NCI-H774 (cell line): ENCODE measurements around the gene C19orf18.
"Not testable (repeated sequence)": the region's sequence is repeated elsewhere in the genome, so short reads cannot be mapped to it uniquely, and the experiment has no call there.

Source experiments
- DNase-seq: peaks from one replicate; lab custom pipeline; 2025; lab: John Stamatoyannopoulos, UW

Gene C19orf18

DNA sequence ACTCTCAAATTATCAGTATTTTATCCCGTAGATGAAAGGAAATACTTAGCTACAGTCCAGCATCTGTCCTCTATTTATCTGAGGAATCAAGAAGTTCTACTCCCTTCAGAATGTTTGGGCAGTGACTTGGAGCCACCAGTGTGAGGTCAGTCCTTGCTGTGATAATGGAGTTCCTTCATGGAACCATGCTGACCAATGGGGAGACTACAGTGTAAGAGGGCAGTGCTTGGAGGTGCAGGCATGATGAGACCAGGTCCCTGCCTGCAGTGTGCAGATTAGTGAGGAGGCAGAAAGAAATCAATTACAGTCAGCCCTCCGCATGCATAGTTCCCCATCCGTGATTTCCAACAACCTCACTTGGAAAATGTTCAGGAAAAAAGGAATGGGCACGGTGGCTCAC, at the start of gene C19orf18:
Gene C19orf18 (minus strand): TSS at position 101 of the 400 bp plus-strand sequence. CDS start 102 bp downstream, outside the sequence.
- DNase-seq = no peak

DNA sequence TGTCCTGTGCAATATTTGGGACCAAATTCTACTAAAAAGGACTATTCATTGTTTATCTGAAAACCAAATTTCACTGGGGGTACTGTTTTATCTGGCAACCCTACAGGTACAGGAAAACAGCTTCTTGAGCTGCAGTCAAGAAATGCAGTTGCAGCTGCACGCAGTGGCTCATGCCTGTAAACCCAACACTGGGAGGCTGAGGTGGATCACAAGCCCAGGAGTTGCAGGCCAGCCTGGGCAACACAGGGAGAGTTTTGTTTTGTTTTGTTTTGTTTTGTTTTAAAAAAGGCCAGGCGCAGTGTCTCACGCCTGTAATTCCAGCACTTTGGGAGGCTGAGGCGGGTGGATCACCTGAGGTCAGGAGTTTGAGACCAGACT, 47.9 kb upstream of the C19orf18 start:
- DNase-seq = no peak

DNA sequence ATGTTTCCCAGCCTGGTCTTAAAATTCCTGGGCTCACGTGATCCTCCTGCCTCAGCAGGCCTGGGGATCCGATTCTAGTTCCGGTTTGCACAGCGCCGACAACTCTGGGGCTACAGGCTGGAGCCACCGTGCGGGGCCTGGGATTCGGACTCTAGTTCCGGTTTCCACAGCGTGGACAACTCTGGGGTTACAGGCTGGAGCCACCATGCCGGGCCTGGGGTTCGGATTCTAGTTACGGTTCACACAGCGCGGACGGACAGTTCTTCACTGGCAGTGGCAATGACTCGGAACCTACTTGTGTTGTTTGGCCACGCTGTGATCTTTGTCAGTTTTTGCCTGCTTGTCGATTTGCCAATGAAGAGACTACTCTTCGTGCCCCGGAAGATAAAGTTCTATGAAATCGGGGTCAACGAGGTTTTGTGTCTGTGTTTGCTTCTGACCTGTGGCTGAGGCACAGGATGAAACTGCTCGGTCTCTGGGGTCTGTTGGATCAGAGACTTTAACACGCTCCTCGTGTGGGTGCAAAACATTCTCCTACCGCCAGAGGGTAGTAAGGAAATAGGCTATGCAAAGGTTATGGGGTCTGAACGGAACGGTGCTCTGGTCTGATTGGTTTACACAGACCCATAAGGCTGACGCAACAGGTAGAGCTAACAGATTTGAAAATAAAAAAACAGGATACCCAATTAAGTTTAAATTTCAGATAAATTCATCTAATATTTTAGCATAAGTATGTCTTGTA, 47.4 kb upstream of the C19orf18 start:
- peak; percentile 3 for DNase-seq

DNA sequence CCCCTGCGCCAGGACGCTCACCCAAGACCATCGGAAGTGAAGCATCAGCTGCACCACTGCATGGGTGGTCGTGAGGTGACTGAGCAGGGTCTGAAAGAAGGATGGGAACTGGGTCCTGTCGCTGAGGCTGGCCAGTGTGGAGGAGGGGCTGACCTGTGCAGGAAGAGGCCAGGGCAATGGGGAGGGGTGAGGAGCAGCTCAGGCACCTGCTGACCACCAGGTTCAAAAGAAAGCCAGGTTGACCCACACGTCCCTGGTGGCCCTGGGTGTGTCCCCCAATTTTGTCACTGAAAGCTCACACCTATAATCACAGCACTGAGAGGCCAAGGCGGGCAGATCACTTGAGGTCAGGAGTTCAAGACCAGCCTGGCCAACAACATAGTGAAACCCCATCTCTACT, 45.8 kb upstream of the C19orf18 start:
- no peak for DNase-seq

DNA sequence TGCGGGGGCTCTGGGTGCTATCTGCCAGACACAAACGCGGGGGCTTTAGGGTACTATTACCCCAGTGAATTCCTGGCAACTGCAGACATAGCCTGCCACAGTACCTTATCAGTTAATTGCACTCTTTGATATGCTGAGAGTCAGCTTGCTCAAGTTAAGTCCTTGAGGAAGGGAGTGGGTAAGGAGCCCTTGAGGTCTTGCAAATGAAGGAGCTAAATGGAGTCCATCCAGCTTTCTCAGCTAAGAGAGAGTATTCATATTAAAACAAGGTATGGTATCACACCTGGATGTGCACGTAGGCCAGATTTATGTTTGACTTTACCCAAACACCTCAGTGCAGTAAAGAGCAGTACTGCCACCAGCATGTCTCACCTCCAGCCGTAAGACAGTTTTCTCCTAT, 39.8 kb upstream of the C19orf18 start:
- no peak for DNase-seq

DNA sequence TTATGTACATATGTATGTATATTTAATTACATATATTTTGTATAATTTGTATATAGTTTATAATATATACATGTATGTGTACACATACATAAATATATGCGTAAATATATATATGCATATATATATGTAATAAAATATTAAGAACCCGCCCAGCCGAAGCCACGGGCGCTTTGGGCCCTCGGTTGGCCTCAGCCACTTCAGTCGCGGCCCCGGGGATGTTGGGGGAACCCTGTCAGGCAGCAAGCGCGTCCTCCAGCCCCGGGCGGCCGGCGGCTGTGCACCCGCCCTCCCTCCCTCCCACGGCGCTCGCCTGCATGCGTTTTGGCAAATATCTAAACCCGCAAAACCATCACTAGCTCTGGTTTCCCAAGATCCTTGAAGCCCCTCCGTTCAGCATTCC, 36.2 kb upstream of the C19orf18 start:
- DNase-seq = no peak

DNA sequence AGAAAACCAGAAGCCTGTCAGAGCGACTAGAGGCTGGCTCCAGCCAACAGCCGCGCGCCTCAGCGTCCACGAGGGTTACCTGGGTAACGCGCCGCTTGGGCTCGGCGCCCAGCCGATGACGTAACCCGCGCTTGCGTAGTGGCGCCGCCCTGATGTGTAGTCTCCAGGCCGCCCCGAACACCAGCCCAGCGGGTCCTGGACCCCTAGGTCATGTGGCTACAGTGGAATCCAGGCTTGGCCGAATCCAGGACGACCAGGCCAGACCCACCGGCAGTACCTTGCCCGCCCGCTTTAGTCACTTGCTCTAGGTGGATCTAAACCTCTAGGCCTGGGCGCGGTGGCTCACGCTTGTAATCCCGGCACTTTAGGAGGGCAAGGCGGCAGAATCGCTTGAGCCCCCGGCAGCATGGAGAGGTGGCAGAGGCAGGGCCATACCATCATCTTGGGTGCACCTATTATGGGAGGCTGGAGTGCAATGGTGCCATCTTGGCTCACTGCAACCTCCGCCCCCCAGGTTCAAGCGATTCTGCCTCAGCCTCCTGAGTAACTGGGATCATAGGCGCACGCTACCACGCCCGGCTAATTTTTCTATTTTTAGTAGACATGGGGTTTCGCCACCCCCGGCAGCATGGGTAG, 35.5 kb upstream of the C19orf18 start:
- no peak for DNase-seq

DNA sequence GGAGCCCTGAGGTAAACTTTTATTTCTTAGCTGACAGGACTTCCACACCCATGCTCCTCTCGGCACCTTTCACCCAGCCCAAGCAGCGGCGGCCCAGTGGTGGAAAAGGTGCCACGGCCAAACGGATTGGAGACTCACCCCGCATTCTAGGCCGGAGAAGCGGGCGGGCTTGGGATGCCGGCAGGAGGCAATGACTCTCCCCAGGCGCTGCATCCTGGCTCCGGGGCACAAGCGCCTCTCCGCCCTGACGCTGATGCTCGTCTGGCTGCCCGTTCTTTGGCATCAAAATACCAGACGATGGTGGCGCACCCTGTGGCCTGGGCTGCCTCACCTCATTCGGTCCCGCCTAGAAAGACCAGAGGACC, 34.9 kb upstream of the C19orf18 start:
- DNase-seq = no peak

DNA sequence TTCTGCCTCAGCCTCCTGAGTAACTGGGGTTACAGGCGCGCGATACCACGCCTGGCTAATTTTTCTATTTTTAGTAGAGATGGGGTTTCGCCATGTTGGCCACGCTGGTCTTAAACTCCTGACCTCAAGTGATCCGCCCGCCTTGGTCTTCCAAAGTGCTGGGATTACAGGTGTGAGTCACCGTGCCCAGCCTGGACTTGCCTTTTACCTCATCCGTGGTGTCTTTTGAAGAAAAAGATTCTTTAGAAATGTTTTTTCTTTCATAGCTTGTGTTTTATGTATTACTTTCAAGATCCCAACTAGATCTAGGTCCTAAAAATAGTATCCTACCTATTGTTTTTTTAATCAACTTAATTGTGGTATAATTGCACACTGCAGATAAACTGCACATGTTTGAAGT, 34.5 kb upstream of the C19orf18 start:
- DNase-seq = not testable (repeated sequence)

DNA sequence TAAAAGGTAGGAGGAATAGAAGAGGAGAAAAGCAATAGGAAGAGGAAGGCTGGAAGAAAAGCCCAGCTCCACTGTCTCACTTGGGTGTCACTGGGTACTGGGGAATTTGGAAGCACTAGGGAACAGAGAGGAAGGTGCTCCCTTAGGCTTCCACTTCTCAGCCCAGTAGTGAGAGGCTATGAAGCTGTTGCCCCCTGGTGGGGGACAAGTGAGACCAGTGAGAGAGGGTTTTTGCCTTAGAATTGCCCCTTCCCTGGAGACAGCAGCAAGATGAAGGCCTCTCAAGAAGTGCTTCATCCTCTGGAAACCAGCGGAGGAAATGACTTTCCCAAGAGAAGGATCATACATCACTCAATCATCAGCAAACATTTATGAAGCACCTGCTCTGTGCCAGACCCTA, 33.0 kb upstream of the C19orf18 start:
- no peak for DNase-seq

DNA sequence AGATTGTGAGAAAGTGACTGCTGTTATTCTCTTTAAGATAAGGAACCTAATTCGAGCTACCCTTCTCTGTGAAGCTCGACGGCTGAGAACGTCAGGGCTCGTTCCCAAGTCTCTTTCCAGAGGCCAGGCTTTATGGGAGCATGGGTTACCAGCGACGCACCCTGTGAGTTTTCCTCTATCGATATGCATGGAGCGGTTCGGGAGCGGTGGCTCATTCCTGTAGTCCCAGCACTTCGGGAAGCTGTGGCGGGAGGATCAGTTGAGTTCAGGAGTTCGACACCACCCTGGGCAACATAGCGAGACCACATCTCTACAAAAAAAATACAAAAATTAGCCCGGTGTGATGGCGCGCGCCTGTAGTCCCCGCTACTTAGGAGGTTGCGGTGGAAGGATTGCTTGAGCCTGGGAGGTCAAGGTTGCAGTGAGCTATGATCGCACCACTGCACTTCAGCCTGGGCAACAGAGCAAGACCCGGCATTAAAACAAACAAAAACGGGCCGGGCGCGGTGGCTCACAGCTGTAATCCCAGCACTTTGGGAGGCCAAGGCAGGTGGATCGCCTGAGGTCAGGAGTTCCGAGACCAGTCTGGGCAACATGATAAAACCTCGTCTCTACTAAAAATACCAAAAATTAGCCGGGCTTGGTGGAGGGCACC, 29.0 kb upstream of the C19orf18 start:
- DNase-seq = no peak

DNA sequence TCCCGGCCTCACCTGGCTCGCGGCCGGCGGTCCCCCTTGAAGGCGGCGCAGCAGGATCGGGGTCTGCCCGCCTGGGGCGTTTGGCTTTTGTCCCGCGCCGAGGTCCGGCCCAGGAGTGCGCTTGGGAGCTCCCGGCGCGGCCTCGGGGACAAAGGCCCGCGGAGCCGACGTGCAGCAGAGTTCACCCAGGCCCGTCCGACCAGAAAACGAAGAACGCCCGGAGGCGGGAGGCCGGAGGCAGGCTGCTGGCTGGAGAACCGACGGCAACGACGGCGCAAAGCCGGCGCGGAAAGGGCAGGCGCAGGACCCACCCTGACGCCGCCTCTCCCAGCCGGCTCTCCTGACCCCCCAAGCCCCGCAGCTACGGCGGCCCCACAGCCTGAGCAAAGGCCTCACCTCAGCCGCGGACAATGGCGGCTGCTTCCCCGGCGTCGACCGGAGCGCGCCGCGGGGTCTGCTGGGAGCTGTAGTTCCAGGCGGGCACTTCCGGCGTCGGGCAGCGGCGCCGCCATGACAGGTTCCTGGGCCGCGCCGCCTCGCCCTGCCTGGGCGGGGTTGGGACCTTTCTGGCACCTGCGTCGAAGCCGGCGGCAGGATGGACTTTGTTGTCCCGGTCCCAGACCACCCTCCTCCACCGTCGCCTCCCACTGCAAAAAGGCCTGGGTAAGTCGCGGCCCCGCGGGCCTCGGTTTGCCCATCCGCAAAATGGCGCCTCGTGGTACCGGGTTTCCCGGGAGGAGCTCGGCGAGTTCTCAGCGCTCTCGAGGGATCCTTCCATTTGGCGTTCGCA, 28.2 kb upstream of the C19orf18 start, which contains the start of gene ZNF606:
Gene ZNF606 (minus strand): TSS at position 437 of the 790 bp plus-strand sequence. CDS start 1,501 bp downstream, outside the sequence.
- peak; percentile 89 for DNase-seq

DNA sequence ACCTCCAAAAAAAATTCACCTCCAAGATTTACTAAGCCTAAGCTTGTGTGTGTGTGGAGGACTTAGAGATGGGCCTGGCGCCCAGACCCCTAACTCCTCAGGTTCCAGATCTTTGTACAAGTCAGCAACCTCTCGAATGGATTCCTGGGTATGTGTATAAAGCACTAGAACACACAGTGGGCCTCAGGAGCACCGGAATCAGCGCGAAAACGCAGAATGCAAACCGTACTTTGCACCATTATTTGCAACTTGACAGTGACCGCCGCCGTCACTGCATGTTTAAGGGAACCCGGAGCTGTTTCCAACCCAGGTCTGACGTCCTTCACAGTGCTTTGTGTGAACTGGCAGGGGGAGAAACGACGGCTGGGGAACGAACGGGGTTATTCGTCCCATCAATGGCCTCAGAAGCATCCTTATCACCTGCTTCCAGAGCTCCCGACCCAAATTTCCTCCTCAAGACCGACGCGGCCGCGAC, 27.6 kb upstream of the C19orf18 start:
- no peak for DNase-seq

DNA sequence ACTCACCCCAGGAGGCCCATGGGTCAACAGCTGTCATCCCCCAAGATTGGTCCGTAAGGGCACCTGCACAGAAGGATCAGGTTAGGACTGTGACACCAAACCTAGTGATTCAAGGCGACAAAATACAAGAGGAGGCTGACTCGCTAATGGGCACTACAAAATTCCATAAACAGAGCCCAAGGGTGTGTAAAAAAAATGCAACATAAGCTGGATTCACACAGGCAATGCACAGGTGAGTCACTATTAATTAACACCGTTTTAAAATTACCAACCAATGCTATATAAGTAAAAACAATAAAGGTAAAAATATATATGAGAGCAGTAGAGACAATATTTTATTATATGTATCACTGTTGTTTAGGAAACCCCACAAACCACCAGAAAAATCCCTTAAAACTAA, 26.3 kb upstream of the C19orf18 start:
- DNase-seq = no peak

DNA sequence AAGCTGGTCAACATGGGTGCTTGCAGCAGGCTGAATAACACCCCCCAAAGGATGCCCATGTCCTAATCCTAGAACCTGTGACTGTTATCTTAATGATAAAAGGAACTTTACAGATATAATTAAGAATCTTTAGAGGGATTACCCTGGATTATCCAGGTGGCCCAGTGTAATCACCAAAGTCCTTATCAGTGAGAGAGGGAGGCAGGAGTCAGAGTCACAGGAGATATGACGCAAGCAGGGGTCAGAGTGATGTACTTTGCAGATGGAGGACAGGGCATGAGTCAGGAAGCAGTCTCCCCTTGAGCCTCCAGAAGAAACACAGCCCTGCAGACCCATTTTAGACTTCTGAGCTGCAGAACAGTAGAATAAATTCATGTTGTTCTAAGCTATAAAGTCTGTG, 18.5 kb upstream of the C19orf18 start:
- no peak for DNase-seq

DNA sequence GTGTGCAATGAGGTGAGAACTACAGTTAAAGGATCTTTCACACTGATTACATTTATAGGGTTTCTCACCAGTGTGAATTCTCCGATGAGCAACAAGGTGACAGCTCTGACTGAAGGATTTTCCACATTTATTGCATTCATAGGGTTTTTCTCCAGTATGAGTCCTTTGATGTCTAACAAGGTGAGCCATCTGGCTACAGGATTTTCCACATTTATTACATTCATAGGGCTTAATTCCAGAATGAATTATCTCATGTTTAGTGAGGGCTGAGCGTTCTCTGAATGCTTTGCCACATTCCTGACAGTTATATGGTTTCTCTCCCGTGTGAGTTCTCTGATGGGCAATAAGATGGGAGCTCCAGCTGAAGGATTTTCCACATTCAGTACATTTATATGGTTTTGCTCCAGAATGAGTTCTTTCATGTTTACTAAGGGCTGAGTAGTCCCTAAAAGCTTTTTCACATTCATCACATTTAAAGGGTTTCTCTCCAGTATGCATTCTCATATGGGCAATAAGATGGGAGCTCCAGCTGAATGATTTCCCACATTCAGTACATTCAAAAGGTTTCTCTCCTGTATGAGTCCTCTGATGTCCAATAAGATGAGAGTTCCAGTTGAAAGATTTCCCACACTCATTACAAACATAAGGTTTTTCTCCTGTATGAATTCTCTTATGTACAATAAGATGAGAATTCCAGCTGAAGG, 4.4 kb upstream of the C19orf18 start:
- no peak for DNase-seq

DNA sequence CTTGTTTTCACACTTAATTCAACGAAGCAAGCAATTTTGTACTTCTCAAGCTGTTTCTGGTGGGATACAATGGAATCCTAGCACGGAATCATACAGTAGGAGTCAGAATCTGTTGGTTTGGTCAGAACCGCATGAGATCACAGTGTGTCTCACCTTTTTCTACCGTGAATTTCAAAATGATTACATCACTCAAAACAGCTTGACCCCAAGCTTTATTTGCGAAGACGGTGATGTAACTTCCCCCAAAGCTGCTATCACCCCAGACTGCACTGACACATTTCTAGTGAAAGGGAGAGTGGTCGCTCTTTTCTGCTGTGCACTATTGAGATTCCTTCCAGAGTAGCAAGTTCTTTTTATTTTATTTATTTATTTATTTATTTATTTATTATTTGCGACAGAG, 9.6 kb downstream of the C19orf18 start:
- DNase-seq = no peak

DNA sequence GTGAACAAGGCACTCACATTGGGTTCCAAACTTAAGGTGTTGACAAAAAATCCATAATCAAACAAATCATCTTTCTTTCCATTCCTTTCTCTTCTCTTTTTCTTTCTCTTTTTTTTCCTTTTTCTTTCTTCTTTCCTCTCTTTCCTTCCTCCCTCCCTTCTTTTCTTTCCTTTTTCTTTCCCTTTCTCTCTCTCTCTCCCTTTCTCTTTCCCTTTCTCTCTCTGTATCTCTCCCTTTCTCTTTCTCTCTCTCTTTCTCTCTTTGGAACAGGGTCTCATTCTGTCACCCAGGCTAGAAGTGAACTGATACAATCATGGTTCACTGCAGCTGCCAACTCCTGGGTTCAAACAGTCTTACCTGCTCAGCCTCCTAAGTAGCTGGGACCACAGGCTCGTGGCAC, 12.5 kb downstream of the C19orf18 start:
- DNase-seq = no peak

DNA sequence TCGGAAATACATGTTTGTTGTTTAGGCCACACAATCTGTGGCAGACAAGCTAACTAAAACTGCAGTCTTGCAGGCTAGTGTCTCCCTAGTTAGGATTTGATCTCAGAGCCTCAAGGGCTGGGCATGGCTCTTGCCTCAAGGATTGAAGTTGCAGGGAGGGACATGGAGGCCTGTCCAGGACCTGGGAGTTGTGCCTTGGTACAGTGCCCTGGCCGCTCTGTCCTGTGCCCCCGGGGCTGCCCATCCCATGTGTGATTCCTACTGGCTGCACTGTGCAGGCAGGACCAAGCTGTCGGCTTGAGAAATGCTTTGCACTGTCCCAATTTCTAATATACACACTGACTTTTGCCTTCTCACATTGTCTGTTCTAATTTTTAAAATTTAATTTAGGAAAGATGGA, 19.3 kb downstream of the C19orf18 start:
- no peak for DNase-seq

DNA sequence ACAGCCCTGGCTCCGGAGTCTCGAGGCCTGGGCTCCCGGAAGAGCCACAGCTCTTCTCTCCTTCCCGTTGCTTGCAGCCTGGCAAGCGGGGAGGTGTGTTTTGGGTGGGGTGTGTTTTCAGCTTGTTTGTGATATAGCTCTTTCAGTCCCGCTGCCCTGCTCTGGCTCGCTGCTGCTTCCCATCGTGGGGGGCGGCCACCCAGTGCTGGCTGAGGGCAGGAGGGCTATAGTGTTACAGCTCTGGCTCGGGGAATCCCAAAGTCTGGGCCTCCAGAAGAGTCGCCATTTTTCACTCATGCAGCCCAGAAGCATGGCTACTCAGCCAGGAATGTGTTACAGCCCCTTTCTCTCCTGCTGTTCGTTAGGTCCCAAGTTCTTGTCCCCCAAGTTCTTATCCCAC, 24.6 kb downstream of the C19orf18 start:
- DNase-seq = no peak

DNA sequence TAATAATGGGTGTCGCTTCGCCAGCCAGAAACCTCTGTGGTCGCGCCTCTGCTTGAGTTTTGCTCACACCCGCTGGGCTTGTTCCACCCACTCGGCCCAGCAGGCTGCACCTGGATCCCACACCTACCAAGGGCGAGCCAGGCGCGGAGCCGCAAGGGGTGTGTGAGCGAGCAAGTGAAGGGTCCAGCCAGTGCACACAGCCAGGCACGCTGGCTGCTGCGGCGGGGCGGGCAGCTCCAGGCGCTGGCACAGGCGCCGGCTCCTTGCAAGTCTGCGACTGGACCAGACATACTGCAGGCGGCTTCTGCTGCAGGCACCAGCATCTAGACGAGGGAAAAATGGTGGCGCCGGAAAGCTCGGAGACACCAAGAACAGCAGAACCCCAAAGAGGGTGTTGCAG, 25.0 kb downstream of the C19orf18 start:
- DNase-seq = no peak
